ENCODE data around the gene MYO9B. TPM values are rescaled to one million over a fixed set of nuclear protein-coding genes. Genes with fewer than 3 reads are reported as not detected.

Gene MYO9B
- total RNA-seq, 1 donor: 99.3 TPM

- H3K4me3 ChIP-seq (ENCODE audit: low read depth, low read length): no peak overlapping the region
- DNase-seq (ENCODE audit: low read depth): no peak
- no peak for TF ChIP-seq CTCF (IDR thresholded peaks at IDR 0.05; ENCODE audit: insufficient read depth, low read depth, low read length)
Measured at GRCh38 chr19:17240826-17241399, 165.3 kb downstream of the MYO9B start.

GRCh38 chr19:17242431-17243208 is 167.0 kb downstream of the MYO9B start:
- peak overlapping the region; percentile 96 for H3K4me3 ChIP-seq (ENCODE audit: low read depth, low read length)
- DNase-seq (ENCODE audit: low read depth): no peak
- TF ChIP-seq CTCF (IDR thresholded peaks at IDR 0.05; ENCODE audit: insufficient read depth, low read depth, low read length): no peak

- DNase-seq (ENCODE audit: low read depth): no peak
- peak overlapping the region; percentile 96 for H3K4me3 ChIP-seq (ENCODE audit: low read depth, low read length)
- no peak for TF ChIP-seq CTCF (IDR thresholded peaks at IDR 0.05; ENCODE audit: insufficient read depth, low read depth, low read length)
Measured at GRCh38 chr19:17243211-17243829, 167.7 kb downstream of the MYO9B start.

GRCh38 chr19:17243830-17244617 is 168.4 kb downstream of the MYO9B start:
- H3K4me3 ChIP-seq (ENCODE audit: low read depth, low read length): peak overlapping the region; percentile 96
- TF ChIP-seq CTCF (IDR thresholded peaks at IDR 0.05; ENCODE audit: insufficient read depth, low read depth, low read length): no peak
- DNase-seq (ENCODE audit: low read depth): no peak

- H3K4me3 ChIP-seq (ENCODE audit: low read depth, low read length): peak overlapping the region; percentile 96
- TF ChIP-seq CTCF (IDR thresholded peaks at IDR 0.05; ENCODE audit: insufficient read depth, low read depth, low read length): no peak
- DNase-seq (ENCODE audit: low read depth): no peak
Measured at GRCh38 chr19:17244618-17245534, 169.3 kb downstream of the MYO9B start.

- DNase-seq (ENCODE audit: low read depth): no peak
- TF ChIP-seq CTCF (IDR thresholded peaks at IDR 0.05; ENCODE audit: insufficient read depth, low read depth, low read length): no peak
- peak within 1 kb of the TSS; percentile 96 for H3K4me3 ChIP-seq (ENCODE audit: low read depth, low read length)
Measured at GRCh38 chr19:17245535-17245984, 170.0 kb downstream of the MYO9B start, which contains the start of gene NR2F6. Gene NR2F6 (minus strand): TSS chr19:17245919. CDS start chr19:17245220, 699 bp downstream.
